MM.1S (cell line): ENCODE data around the gene RIPPLY2.

ENCODE experiments used
- DNase-seq: peaks from one replicate; pipeline ENCODE4 v3.0.0-alpha.2; 2015
- H2AFZ ChIP-seq: fragments of 300-600 bp; sonication (generic); 2 replicates; pipeline ENCODE4 v1.6.0; 2016; ENCODE audit warnings: antibody characterized with exemption, low read length
- H3F3A ChIP-seq: fragments of 300-600 bp; sonication (generic); 2 replicates; pipeline ENCODE4 v1.6.1; 2016; ENCODE audit warnings: mild to moderate bottlenecking, antibody characterized with exemption, low read length, moderate library complexity, mixed read lengths; ENCODE audit not compliant: insufficient read depth
- H3K27ac ChIP-seq: fragments of 300-600 bp; sonication (generic); 2 replicates; pipeline ENCODE4 v1.5.1; 2016; ENCODE audit warnings: mild to moderate bottlenecking, low read length
- H3K27me3 ChIP-seq: fragments of 300-600 bp; sonication (generic); replicated peaks from 2 replicates; pipeline ENCODE4 v1.6.0; 2016; ENCODE audit warnings: low read length; ENCODE audit not compliant: insufficient read depth
- H3K36me3 ChIP-seq: fragments of 300-600 bp; sonication (generic); replicated peaks from 2 replicates; pipeline ENCODE4 v1.6.1; 2016; ENCODE audit warnings: mild to moderate bottlenecking, low read length, mixed read lengths; ENCODE audit not compliant: insufficient read depth
- H3K4me1 ChIP-seq: fragments of 300-600 bp; sonication (generic); 2 replicates; pipeline ENCODE4 v1.6.1; 2016; ENCODE audit warnings: low read length, mixed read lengths
- H3K4me2 ChIP-seq: fragments of 300-600 bp; sonication (generic); 2 replicates; pipeline ENCODE4 v1.6.0; 2016; ENCODE audit warnings: low read depth, low read length
- H3K4me3 ChIP-seq: fragments of 300-600 bp; sonication (generic); 2 replicates; pipeline ENCODE4 v1.5.1; 2016; ENCODE audit warnings: low read length, mixed read lengths
- H3K79me2 ChIP-seq: fragments of 300-600 bp; sonication (generic); 2 replicates; pipeline ENCODE4 v1.6.1; 2016; ENCODE audit warnings: mixed run types, low read length, mixed read lengths
- H3K9ac ChIP-seq: fragments of 300-600 bp; sonication (generic); 2 replicates; pipeline ENCODE4 v1.6.1; 2016; ENCODE audit warnings: low read length, mixed read lengths
- H3K9me2 ChIP-seq: fragments of 300-600 bp; sonication (generic); replicated peaks from 2 replicates; pipeline ENCODE4 v1.6.1; 2016; ENCODE audit warnings: mild to moderate bottlenecking, low read length, mixed read lengths; ENCODE audit not compliant: insufficient read depth
- H3K9me3 ChIP-seq: fragments of 300-600 bp; sonication (generic); replicated peaks from 2 replicates; pipeline ENCODE4 v1.6.1; 2016; ENCODE audit warnings: mild to moderate bottlenecking, low read length, mixed read lengths; ENCODE audit not compliant: insufficient read depth
- H4K20me1 ChIP-seq: fragments of 300-600 bp; sonication (generic); 2 replicates; pipeline ENCODE4 v1.6.1; 2016; ENCODE audit warnings: mild to moderate bottlenecking, low read length, moderate library complexity, mixed read lengths; ENCODE audit not compliant: insufficient read depth
- EZH2 ChIP-seq: fragments of 300-600 bp; sonication (generic); optimal IDR thresholded peaks from 2 replicates; pipeline ENCODE3; 2017; ENCODE audit warnings: low read depth, mild to moderate bottlenecking, antibody characterized with exemption, low read length, mixed read lengths
- EZH2phosphoT487 ChIP-seq: fragments of 300-600 bp; sonication (generic); IDR thresholded peaks from 2 replicates; pipeline ENCODE4 v1.6.1; 2018; ENCODE audit warnings: antibody characterized with exemption, low read length
- TF ChIP-seq, protein P1 (sequence below): fragments of 300-600 bp; sonication (generic); IDR thresholded peaks from 2 replicates; pipeline ENCODE4 v1.5.1; 2016; ENCODE audit warnings: antibody characterized with exemption, low read length, mixed read lengths

The RIPPLY2 gene

DNA sequence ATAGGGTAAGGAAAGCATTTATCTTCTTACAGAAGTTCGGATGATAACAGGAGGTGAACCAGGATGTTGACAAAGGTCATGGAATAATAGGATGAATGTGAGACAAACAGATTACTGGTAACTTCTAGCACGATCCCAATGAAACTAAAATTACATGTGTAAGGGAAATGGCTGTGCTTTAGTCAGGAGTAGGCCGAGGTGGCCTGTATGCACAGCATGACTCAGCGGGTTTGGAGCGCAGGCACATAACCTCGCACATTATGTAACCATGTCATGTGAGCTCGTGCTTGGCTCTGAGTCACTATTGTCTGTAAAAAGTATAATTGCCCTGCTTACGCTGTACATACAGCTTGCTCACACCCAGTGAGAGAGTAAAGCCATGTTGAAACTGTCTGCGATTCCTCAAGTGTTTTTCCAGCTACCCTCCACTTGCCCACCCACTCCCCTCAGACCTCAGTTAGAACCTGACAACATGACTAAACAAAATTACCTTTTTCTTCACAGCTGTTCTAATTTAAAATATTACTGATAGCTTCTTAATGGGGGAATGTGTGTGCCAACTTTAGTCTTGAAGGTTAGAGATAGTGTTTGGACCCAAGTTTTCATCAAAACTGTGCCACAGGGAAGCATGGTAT is 14.5 kb downstream of the RIPPLY2 start:
- Histone ChIP-seq H3F3A (peaks cover 6% of the 10 kb centered on the region; the same call in 1 of the 2 replicates), H3K36me3 (no peaks in the 10 kb centered on the region), H3K4me3 (no peak overlapping the region), H3K79me2 (peaks cover 84% of the 10 kb centered on the region), H3K9ac (no peak overlapping the region), H3K4me2 (no peak overlapping the region), H3K4me1 (peaks cover 10% of the 10 kb centered on the region), H3K9me3 (no peaks in the 10 kb centered on the region), H2AFZ (no peak overlapping the region), H3K27me3 (no peaks in the 10 kb centered on the region), H3K9me2 (no peaks in the 10 kb centered on the region), H4K20me1 (no peaks in the 10 kb centered on the region), H3K27ac (no peak overlapping the region)
- TF ChIP-seq EZH2 (no peak), EZH2phosphoT487 (no peak)
- TF ChIP-seq, protein P1, sequence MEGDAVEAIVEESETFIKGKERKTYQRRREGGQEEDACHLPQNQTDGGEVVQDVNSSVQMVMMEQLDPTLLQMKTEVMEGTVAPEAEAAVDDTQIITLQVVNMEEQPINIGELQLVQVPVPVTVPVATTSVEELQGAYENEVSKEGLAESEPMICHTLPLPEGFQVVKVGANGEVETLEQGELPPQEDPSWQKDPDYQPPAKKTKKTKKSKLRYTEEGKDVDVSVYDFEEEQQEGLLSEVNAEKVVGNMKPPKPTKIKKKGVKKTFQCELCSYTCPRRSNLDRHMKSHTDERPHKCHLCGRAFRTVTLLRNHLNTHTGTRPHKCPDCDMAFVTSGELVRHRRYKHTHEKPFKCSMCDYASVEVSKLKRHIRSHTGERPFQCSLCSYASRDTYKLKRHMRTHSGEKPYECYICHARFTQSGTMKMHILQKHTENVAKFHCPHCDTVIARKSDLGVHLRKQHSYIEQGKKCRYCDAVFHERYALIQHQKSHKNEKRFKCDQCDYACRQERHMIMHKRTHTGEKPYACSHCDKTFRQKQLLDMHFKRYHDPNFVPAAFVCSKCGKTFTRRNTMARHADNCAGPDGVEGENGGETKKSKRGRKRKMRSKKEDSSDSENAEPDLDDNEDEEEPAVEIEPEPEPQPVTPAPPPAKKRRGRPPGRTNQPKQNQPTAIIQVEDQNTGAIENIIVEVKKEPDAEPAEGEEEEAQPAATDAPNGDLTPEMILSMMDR, result no peak
- no peak for DNase-seq

DNA sequence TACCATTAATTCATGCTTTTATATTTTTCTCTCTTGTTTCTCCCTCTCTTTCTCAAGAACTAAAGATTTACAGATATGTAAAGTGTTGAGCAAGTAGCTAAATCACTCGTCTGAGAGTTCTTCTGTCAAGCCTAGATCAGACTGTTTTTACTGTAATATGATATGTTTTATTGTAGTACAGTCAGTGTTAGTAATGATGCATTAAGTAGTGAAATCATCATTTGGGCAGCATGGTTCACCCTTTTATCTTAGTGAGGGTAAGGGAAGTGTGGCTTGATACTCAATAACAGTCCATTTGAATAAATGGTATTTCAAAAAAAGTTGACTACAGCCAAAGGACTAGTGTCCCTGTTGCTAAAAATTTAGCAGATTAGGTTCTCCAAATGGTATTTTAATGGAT is 15.5 kb downstream of the RIPPLY2 start:
- no peaks in the 10 kb centered on the region for H3K27me3 ChIP-seq
- H3K9me3 ChIP-seq, result no peaks in the 10 kb centered on the region
- H3K36me3 ChIP-seq, result no peaks in the 10 kb centered on the region
- H3K4me1 ChIP-seq, result peaks cover 4% of the 10 kb centered on the region
- no peak overlapping the region for H2AFZ ChIP-seq
- H3F3A ChIP-seq, result no peaks in the 10 kb centered on the region
- H4K20me1 ChIP-seq, result no peaks in the 10 kb centered on the region
- no peak for DNase-seq
- H3K9me2 ChIP-seq, result no peaks in the 10 kb centered on the region
- TF ChIP-seq, protein P1, result no peak
- TF ChIP-seq EZH2phosphoT487, result no peak
- TF ChIP-seq EZH2, result no peak
- H3K27ac ChIP-seq, result no peak overlapping the region
- H3K4me3 ChIP-seq, result no peak overlapping the region
- no peak overlapping the region for H3K9ac ChIP-seq
- peaks cover 86% of the 10 kb centered on the region for H3K79me2 ChIP-seq
- no peak overlapping the region for H3K4me2 ChIP-seq

DNA sequence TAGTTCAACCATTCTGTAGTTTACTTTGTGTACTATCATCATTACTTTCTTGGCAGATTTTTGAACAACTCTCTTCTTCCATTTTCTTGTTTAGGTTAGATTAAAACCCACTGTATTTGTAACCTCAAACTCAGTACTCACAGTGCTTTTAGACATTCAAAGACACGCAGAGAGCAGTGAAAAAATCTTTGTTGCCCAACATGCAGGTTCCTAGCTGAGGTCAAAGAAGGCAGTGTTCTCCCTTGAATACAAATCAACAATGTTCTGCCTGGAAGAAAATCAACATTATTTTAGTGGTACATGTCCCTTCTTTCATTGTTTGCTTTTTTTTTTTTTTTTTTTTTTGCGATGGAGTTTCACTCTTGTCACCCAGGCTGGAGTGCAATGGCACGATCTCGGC is 17.5 kb downstream of the RIPPLY2 start:
- H3K9me3 ChIP-seq, result no peaks in the 10 kb centered on the region
- H3K27ac ChIP-seq, result no peak overlapping the region
- H3K27me3 ChIP-seq, result no peaks in the 10 kb centered on the region
- no peak for TF ChIP-seq EZH2
- TF ChIP-seq EZH2phosphoT487, result no peak
- TF ChIP-seq, protein P1, result no peak
- no peak for DNase-seq
- no peak overlapping the region for H3K9ac ChIP-seq
- H3K79me2 ChIP-seq, result peaks cover 81% of the 10 kb centered on the region
- no peak overlapping the region for H2AFZ ChIP-seq
- H4K20me1 ChIP-seq, result no peaks in the 10 kb centered on the region
- H3K4me3 ChIP-seq, result no peak overlapping the region
- H3K9me2 ChIP-seq, result no peaks in the 10 kb centered on the region
- H3F3A ChIP-seq, result no peaks in the 10 kb centered on the region
- no peak overlapping the region for H3K4me2 ChIP-seq
- no peaks in the 10 kb centered on the region for H3K36me3 ChIP-seq
- no peaks in the 10 kb centered on the region for H3K4me1 ChIP-seq
